Measurements from ENCODE around the gene CADPS. TPM values are rescaled to one million over a fixed set of nuclear protein-coding genes. Genes with fewer than 3 reads are reported as not detected.

The CADPS gene
- total and polyA plus RNA-seq, 9 of the 15 experiments (the other 6 are each of a cell fraction or from before 2014, with no cell fraction given) = not detected

GRCh38 chr3:62655056-62655690 lies 220.0 kb downstream of the CADPS start (continued):
- no peak for TF ChIP-seq KDM1A (IDR thresholded peaks at IDR 0.05)
- TF ChIP-seq SRSF9 (IDR thresholded peaks at IDR 0.05; ENCODE audit: borderline replicate concordance, low read depth, low read length) = no peak
- no peak for TF ChIP-seq ZBTB2 (IDR thresholded peaks at IDR 0.05)
- TF ChIP-seq ZNF57 (CRISPR knock-in tag; IDR thresholded peaks at IDR 0.05) = no peak
- no peak for TF ChIP-seq ZNF41 (CRISPR knock-in tag; conservative IDR thresholded peaks at IDR 0.05)
- no peak for TF ChIP-seq NFATC3 (IDR thresholded peaks at IDR 0.05)

- no peaks in the 10 kb centered on the region for H3K9me3 ChIP-seq (replicated peaks; ENCODE audit: control insufficient read depth, insufficient read depth, low read depth, low read length)
- H3K27ac ChIP-seq (ENCODE audit: extremely low read depth, low read depth, low read length) = no peak overlapping the region
- POLR2A ChIA-PET = no interaction called here
- no peak overlapping the region for H3K9ac ChIP-seq (ENCODE audit: insufficient read depth in 1 of 2, low read depth in 2 of 2, low read length in 2 of 2)
- H3K36me3 ChIP-seq (ENCODE audit: control insufficient read depth, insufficient read depth, low read length) = no peaks in the 10 kb centered on the region
- no peaks in the 10 kb centered on the region for H4K20me1 ChIP-seq (replicated peaks; ENCODE audit: control insufficient read depth, insufficient read depth, low read length)
- FAIRE-seq (no peak), DNase-seq (ENCODE audit: extremely low read depth in 1 of 4, low spot score in 3 of 4) (no peak), ATAC-seq (no peak)
- H2AFZ ChIP-seq (ENCODE audit: low read depth, low read length) = no peak overlapping the region
- intact Hi-C loops (cut with micrococcal nuclease) = no loop called here
- H3K79me2 ChIP-seq (ENCODE audit: control insufficient read depth, insufficient read depth, low read length) = no peaks in the 10 kb centered on the region
- H3K9me1 ChIP-seq (ENCODE audit: control insufficient read depth, insufficient read depth, low read length) = no peaks in the 10 kb centered on the region
- CTCF ChIA-PET (ENCODE audit: low intra/inter-chr PET ratio) = no interaction called here
- no peak overlapping the region for H3K4me3 ChIP-seq
- WGBS (ENCODE audit: insufficient coverage, low coverage, missing lambda C conversion rate) = 1% methylated on average over 7 of the region's 7 CpGs
- H3K27me3 ChIP-seq (ENCODE audit: control insufficient read depth in 2 of 2, insufficient read depth in 2 of 2, low read length in 2 of 2) = no peaks in the 10 kb centered on the region
- H3K4me2 ChIP-seq (ENCODE audit: insufficient read depth, low read length) = no peak overlapping the region
- no peaks in the 10 kb centered on the region for H3K4me1 ChIP-seq (replicated peaks in 1 of 2; ENCODE audit: control insufficient read depth in 2 of 2, insufficient read depth in 2 of 2, low read length in 2 of 2)
- in situ Hi-C loops (cut with MboI) = no loop called here
- BruUV-seq (replicated peaks) = no TSS peak
- TF ChIP-seq CHD2 (IDR thresholded peaks at IDR 0.05; ENCODE audit: low read depth, low read length) (no peak), ZKSCAN8 (CRISPR knock-in tag; IDR thresholded peaks at IDR 0.05) (no peak), SMARCC2 (IDR thresholded peaks at IDR 0.05; ENCODE audit: low read depth) (no peak), NUFIP1 (IDR thresholded peaks at IDR 0.05; ENCODE audit: partially characterized antibody) (no peak), ZFP36 (IDR thresholded peaks at IDR 0.05; ENCODE audit: low read depth, low read length, partially characterized antibody) (no peak), ZNF431 (CRISPR knock-in tag; IDR thresholded peaks at IDR 0.05) (no peak), FOS (IDR thresholded peaks at IDR 0.05; ENCODE audit: extremely low read depth, insufficient read length) (no peak), ZNF239 (CRISPR knock-in tag; IDR thresholded peaks at IDR 0.05) (no peak), STAT6 (CRISPR knock-in tag; IDR thresholded peaks at IDR 0.05) (no peak), CSDE1 (IDR thresholded peaks at IDR 0.05) (no peak), TFE3 (CRISPR knock-in tag; IDR thresholded peaks at IDR 0.05) (no peak)
Measured at GRCh38 chr3:62653796-62654195, 221.4 kb downstream of the CADPS start.

Measured in K562 (cell line).